Measurements from ENCODE around the gene ADAMTS17.

The ADAMTS17 gene

DNA sequence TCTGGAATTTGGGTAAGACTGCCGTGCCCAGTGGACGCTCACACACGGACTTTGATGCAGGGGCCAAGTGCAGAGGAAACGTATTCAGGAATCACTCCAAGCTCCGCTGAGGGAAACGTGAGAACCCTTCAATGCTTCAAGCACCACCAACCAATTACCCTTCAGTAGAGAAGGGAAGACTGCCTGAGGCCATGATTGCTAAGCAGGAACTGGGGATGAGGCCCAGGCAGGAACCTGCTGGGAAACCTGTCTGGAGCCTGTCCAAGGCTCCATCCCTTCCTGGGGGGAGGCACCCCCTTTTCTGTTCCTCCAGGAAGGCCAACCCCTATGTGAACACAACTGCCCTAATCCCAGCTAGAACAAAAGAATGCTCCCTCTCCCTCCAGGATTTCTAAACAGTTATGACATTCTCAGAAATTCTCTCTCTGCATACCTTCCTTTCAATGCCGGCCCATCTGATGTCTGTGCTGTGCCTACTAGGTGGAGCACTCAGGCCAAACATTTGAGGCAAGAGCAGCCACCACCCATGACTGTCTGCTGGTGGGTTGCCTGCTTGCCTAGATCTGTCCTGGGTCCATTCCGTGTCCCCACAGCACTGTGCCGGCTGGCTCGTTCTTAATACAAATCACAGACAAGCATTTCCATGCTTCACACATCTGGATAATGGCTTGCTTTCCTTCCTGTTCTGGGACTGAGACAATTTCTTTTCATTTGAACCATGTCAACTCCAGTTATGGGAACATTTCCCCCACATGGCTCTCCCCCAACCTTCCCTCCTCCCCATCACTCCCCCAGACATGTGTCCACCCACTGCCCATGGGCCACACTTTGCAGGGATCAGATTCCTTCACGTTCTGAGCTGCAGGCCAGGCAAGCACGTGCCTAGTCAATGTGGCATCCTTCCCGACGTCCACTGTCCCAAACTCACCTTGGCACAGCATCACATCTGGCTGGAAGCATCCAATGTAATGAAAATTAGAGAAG, 149.4 kb downstream of the ADAMTS17 start:
- TF ChIP-seq, protein P1, sequence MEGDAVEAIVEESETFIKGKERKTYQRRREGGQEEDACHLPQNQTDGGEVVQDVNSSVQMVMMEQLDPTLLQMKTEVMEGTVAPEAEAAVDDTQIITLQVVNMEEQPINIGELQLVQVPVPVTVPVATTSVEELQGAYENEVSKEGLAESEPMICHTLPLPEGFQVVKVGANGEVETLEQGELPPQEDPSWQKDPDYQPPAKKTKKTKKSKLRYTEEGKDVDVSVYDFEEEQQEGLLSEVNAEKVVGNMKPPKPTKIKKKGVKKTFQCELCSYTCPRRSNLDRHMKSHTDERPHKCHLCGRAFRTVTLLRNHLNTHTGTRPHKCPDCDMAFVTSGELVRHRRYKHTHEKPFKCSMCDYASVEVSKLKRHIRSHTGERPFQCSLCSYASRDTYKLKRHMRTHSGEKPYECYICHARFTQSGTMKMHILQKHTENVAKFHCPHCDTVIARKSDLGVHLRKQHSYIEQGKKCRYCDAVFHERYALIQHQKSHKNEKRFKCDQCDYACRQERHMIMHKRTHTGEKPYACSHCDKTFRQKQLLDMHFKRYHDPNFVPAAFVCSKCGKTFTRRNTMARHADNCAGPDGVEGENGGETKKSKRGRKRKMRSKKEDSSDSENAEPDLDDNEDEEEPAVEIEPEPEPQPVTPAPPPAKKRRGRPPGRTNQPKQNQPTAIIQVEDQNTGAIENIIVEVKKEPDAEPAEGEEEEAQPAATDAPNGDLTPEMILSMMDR (IDR thresholded peaks at IDR 0.05; ENCODE audit: control extremely low read depth, extremely low read depth, low read depth, missing control alignments) = no peak

DNA sequence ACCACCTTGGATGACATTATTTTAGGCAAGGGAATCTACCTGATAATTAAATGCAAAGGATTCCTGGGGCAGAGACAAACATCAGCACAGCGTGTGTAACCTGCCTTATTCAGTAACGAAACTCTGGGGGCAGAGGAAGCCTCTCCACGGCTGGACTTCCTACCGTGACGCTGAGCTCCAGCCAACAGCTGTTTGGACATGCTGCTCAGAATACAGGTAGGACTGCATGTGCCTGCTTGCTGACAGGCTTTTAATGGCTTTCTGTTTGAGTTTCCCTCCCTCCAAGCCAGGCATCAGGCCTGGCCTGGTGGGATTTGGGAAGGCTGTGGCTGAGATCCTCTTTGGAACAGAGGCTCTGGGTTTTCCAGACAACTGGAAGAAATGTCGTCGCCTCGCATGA, 150.6 kb downstream of the ADAMTS17 start:
- POLR2A ChIA-PET = no interaction called here
- CTCF ChIA-PET = no interaction called here

More for the DNA sequence above, 149.4 kb downstream of the ADAMTS17 start:
- no peak for DNase-seq (ENCODE audit: extremely low spot score)
- POLR2A ChIA-PET = no interaction called here
- CTCF ChIA-PET = no interaction called here

DNA sequence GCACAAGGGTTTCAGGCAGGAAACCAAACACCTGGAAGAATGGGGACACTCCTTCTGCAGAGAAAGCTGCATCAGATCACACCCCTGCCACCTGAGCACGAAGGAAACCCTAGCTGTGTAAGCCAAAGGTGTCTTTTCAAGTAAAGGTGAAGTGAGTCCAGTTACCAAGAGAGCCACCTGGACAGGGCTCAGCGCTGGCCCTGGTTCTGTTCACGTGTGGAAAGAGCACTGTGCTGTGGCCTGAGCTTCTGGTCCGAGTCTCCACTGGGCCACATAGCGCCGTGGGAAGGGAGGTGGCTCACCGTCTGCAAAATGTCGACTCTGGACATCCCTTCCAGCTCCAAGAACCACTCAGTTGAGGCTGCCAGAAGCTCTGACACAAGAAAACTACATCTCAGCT, 151.1 kb downstream of the ADAMTS17 start:
- CTCF ChIA-PET = no interaction called here

More for the DNA sequence above, 150.6 kb downstream of the ADAMTS17 start:
- DNase-seq (ENCODE audit: extremely low spot score) = no peak
- TF ChIP-seq, protein P1 (IDR thresholded peaks at IDR 0.05; ENCODE audit: control extremely low read depth, extremely low read depth, low read depth, missing control alignments) = no peak

DNA sequence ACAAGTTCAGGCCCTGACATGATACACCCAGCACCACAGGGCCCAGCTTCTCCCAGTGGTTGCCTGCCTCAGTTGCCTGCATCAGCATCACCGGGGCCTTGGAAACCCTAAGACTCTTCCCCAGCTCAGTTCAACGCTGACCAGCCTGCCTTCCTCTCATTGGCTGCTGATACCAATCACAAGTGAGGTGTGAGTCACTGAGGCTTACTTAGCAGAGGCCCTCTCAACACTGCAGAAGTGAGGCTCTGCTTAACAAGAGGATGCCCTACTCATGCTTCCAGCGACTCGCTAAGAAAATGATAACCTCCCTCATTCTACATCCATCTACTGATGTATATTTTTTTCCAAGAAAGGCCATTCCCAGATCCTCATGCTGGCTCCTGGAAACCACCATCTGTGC, 151.9 kb downstream of the ADAMTS17 start:
- ChIA-PET CTCF (no interaction called here), POLR2A (no interaction called here)
- TF ChIP-seq, protein P1 (IDR thresholded peaks at IDR 0.05; ENCODE audit: control extremely low read depth, extremely low read depth, low read depth, missing control alignments) = no peak
- DNase-seq (ENCODE audit: extremely low spot score) = no peak

More for the DNA sequence above, 151.1 kb downstream of the ADAMTS17 start:
- TF ChIP-seq, protein P1 (IDR thresholded peaks at IDR 0.05; ENCODE audit: control extremely low read depth, extremely low read depth, low read depth, missing control alignments) = no peak
- DNase-seq (ENCODE audit: extremely low spot score) = no peak
- POLR2A ChIA-PET = no interaction called here

DNA sequence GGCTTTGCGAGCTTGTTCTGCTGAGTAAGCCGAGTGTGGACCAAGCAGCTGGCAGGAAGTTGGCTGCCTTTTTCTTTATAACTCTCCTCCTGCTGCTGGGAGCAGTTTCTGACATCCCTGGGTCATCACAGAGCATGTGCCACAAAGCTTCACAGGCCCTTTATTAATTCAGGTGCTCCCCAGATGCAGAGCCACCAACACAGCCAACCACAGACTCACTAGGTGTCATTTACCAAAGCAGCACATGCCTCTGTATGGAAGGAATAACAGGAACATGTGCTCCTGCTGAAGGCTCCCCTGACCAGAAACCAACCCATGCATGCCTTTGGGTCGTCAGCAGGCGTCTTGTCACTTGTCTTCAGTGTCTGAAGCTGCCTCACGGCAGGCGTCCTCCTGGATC, 152.5 kb downstream of the ADAMTS17 start:
- CTCF ChIA-PET = no interaction called here
- POLR2A ChIA-PET = no interaction called here
- TF ChIP-seq, protein P1 (IDR thresholded peaks at IDR 0.05; ENCODE audit: control extremely low read depth, extremely low read depth, low read depth, missing control alignments) = no peak
- DNase-seq (ENCODE audit: extremely low spot score) = no peak

DNA sequence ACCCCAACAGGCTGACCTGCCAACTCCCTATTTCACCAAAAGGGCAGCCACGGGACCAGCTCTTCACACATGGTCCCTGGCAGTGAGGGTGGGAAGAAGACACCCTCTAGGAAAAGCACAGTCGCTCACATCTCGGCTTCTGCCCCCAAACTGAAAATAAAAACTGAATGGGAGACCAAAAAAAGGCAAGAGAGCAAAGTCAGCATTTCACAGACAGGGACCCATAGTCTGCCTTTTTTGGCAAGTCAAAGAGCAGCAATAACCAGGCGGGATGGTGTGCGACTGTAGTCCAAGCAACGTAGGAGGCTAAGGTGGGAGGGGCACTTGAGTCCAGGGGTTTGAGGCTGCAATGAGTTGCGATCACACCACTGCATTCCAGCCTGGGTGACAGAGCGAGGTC, 154.1 kb downstream of the ADAMTS17 start:
- no peak for DNase-seq (ENCODE audit: extremely low spot score)
- CTCF ChIA-PET = no interaction called here

More for the DNA sequence above, 154.1 kb downstream of the ADAMTS17 start:
- TF ChIP-seq, protein P1 (IDR thresholded peaks at IDR 0.05; ENCODE audit: control extremely low read depth, extremely low read depth, low read depth, missing control alignments) = no peak
- POLR2A ChIA-PET = no interaction called here

Data from GM10248 (cell line).